Activated CD4-positive, alpha-beta T cell treated with anti-CD3 and anti-CD28 coated beads, Interleukin-2, Interleukin-6, amounts not matched to agents 100 ng/mL and 50 ng/mL, durations not matched to agents 16 hours and 8 hours (primary cell): ENCODE data around the gene AJAP1.

Experiments used
- DNase-seq: peaks from one replicate; pipeline ENCODE4 v3.0.0-alpha.2; 2020

The AJAP1 gene

DNA sequence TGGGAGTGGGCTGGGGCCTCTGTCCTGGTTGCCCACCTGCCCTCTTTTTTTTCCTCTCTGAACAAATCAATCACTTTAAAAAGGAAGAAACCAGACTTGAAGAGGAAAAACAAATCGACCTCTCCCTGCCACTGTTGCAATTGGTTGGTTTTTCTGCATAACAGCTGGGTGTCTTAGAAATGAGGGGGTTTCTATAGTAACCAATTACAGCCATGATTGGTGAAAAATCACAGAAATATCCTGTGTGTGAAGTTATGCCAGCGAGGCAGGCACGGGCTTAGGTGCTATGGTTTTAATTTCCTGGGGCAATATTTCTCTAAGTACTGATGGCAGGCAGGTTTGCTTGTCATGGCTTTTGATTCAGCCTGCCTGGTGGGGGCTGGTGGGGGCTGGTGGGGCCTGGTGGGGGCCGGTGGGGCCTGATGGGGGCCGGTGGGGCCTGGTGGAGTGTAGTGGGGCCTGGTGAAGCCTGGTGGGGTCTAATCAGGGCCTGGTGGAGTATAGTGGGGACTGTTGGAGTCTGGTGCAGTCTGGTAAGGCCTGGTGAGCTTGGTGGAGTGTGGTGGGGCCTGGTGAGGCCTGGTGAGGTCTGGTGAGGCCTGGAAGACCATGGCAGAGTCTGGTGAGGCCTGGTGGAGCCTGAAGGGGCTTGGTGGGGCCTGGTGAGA lies 54.6 kb downstream of the AJAP1 start:
- no peak for DNase-seq

DNA sequence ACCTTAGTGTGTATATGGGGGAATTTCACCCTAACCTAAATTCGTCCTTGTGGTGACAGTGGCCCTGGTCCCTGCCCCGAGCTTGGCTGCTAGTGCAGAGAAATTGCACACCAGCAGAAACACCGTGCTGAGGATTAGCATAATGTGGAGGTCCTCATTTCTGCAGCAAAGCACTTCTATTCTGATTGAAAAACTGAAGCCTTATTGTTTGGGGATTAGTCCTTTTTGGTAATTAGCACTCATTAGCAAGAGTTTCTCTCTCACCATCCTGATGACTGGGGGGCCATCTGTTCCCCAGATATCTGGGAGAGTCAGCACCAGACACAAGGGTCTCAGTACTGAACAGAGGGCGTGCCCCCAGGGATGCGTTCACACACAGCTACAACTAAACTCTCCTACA lies 55.2 kb downstream of the AJAP1 start:
- DNase-seq = no peak

DNA sequence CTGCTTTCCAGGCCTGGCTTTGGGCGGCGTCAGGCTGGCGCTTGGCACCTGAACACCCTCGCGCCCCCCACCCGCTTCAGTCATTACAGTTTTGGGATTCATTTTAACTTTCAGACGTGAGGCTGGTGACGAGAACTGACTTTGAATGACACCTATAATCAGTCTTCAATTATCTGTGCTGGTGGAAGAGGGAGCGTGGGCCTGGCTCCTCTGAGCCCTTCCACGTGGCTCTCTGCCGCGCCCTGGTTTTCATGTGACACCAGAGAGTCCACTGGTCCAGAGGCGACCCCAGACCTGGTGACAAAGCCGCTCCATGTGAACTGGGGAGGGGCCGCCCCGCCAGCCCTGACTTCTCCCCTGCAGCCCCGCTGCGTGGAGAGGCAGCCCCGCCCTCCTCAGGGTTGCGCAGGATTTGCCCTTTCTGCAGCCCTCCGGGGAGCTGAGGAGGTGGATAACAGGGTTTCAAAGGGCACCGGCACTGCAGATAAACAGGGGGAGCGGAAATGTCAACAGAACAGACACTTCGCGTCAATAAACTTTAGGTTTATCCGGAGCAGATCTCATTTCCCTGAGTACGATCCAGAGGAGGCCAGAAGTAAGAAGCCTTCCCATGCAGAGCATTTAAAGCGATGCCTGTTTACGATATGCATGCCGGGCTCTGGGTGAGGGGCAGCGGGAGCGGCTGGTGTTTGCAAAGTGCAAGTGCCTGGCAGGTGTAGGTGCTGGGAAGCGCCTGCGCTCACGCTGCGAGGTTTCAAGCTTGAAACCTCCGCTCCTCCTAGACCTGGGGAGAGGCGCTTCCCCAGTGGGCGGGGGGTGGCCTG lies 56.4 kb downstream of the AJAP1 start:
- DNase-seq = no peak

DNA sequence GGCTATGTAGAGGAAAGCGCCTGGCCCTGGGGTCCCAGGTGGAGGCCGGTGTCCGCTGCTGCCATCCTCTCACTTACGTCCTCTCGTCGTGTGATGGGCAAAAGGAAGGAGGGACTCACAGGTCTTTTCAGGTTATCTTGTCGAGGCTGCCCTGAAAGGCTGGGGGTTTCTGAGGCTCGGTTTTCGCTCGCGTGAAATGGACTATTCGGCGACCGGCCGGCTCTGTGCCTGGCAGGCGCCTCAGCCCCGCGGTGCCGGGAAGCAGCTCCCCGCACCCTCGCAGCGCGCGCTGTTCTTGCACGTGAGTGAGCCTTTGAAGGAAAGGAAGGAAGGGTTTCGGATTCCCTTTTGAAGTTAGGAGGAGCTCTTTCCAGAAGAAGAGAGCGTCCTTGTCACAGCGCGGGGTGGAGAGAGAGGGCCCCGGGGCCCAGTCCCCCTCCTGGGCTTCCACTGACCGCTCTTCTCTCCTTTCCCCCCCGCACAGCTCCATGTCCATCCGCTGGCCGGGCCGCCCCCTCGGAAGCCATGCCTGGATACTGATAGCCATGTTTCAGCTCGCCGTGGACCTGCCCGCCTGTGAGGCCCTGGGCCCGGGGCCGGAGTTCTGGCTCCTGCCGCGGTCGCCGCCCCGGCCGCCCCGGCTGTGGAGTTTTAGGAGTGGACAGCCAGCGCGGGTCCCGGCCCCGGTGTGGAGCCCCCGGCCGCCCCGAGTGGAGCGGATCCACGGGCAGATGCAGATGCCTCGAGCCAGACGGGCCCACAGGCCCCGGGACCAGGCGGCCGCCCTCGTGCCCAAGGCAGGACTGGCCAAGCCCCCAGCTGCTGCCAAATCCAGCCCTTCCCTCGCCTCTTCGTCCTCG lies 57.2 kb downstream of the AJAP1 start:
- DNase-seq = no peak

DNA sequence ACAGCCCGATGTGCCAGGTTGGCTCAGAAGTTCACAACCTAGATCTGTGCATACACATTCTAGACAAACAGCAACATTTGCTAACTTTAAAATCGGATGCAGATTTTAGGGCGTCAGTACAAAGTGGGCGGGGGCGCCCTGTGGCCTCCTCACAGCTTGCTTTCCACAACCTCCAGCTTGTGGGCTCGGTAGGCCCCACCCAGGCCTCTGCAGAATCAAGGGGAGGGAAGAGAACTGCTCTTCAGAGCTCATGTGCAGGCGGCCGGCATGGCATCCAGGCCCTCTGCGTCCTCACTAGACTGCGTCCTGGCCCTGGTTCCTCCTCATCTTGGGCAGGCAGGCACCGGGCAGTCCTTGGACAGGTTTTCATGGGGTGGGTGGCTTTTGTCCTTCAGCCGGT lies 59.3 kb downstream of the AJAP1 start:
- DNase-seq = no peak

DNA sequence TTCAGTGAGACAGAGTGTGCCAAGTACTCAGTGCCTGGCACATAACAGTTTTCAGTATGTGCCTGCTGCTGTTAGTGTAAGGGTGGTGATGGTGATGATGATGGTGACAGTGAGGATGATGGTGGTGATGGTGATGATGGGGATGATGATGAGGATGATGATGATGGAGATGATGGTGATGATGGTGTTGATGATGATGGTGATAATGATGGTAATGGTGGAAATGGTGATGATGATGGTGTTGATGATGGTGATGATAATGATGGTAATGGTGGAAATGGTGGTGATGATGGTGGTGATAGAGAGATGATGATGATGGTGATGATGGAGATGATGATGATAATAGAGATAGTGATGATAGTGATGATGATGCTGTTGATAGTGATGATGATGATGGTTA lies 62.0 kb downstream of the AJAP1 start:
- no peak for DNase-seq

DNA sequence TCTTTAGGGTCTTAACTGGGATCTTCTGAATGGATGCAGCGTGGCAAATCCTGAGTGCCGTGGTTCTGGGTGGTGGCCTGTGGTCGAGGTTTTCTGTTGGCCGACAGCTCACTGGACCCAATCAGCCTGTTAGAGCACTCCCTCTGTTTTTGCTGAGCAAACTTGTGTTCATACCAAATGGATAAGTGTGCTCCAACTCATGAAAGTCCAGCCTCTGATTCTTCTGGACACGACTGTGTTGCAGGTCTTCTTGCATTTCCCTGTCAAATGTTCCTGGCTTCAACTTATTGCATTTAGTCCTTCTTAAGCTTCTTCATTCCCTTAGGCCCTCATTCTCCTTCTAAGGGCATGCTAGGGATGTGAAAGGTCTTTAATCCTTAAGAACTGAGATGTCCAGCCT lies 63.7 kb downstream of the AJAP1 start:
- DNase-seq = no peak

DNA sequence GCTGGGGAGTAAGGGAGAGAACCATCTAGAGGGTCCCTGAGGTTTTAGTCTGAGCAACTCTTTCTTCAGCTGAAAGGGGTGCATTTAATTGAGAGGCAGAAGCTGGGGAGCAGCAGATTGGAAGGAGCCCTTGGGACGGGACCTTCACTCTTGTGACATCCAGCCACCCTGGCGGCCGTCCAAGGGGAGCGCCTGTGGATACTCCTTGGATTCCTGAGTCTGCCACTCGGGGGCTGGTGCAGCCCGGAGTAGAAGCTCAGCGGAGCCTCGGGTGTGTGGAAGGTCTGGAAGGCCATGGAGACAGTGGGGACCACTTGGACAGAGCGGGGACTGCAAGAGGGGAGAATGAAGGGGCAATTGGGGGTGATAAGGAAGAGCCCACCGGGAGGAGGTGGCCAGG lies 68.7 kb downstream of the AJAP1 start:
- no peak for DNase-seq

DNA sequence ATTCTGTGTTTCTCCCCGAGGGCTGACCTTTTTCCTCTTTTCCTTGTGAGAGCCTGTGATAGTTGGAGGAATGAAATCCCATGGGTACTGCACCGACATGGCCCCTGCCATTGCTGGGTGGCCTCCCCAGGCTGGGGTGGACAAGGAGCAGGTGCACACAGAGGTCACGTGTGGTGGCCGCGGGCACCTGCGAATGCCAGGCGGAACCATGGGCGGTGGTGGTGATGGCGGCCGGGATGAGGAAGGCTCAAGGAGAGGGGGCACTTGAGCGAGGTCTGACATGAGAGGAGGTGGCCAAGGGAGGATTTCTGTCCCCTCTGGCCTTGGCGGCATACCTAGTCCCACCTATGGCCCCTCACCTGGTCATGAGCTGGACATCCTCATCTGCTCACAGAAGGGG lies 69.6 kb downstream of the AJAP1 start:
- no peak for DNase-seq

DNA sequence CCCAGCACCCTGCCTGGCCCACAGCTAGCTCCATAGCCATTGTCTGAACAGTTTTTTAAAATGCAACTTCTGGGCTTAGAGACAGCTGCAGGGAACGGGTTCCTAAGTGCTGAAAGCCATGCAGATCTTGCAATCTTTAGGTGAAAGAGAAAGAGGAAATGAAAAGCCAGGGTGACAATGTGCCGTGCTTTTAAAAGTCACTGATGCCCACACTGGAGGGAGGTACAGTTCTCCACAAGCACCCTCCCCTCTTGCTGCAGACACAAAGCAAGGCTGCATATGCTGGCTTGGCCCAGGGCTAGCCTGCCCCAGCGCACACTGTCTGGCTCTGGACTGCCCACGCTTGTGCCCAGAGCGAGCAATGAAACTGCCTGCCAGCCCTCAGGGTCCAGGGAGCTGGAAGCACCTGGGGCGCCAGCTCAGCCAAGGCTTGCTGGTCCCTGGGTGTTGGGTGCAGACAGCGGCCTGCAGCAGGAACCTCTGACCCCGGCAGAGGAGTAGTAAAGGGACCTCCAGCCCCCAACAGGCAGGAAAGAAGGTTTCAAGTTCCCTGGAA lies 70.4 kb downstream of the AJAP1 start:
- DNase-seq = no peak

DNA sequence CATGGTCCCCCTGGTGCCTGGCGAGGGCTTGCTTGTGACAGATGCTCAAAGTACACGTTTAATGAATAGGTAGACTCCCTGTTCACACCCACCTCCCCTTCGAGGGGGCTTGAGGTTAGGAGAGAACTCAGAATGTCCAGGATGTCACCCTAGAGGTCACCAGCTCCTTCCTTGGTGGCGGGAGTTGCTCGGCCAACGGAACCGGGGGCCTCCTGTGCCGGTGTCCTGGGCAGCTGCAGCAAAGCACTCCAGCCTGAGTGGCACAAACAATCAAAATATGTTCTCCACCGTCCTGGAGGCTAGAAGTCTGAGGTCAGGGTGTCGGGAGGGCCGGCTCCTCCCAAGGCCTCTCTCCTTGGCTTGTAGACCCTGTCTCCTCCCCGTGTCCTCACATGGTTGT lies 71.0 kb downstream of the AJAP1 start:
- DNase-seq = no peak

DNA sequence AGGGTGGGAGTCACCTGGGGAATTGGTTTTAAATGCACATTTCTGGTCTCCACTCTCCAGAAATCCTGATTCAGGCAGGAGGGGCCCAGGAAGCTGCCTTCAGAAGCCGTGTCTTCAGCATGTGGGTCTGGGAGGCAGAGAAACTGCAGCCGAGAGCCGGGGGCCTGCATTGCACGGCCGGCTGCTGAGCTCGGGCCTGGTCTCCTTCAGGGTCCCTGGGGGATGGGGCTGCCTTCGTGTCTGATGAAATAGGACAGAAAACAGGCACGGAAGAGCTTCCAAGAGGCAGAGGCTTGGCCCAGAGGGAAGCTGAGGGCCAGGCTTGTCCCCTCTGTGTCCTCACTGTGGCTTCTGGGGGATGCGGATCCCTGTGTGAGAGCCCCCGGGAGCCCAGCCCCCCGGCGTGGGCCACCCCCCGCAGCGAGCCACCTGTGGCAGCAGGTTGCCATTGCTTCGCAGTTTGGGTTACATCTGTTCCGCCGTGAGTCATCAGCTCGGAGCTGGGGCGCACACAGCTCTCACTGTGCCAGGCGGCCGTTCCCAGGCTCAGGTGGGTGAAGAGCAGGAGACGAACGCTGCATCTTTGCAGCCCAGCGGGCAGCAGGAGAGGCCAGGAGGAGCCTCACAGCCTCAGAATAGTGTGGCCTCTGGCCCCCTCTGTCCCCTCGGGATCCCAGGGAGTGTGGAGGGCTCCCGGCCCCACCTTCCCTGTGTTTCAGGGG lies 72.4 kb downstream of the AJAP1 start:
- no peak for DNase-seq

DNA sequence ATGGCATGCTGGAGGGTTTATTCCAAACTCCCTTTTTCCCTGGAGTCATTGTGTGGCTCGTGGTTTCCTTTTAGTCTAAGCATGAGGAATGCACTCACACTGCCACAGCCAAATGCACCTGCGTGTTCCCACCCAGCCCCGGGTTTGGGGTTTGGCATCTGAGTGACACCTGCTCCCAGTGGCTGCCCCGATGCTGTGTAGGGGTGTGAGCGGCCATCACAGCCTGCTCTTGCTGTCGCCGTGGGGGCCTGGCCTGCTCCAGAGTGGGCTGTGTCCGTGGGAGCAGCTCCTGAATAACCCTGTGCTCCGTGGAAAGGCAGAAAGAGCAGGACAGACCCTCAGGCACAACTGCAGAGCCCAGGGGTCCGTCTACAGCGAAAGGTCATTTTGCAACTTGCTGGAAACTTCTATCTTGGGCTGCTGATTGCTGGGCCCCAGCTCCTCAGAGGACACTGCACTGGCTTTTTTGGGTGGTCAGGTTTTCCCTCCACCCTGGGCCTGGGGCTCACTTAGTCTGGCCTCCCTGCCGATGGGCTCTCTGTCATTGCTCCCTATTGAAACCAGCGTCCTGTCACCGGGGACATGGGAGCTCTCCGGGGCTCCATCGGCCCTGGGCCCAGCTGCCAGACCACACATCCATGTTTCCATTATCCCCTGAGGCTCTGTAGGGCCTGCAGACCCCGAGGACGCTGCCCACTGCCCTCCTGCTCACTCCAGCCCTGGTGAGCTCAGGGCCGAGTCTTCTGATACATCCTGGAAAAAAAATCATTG lies 74.1 kb downstream of the AJAP1 start:
- no peak for DNase-seq

DNA sequence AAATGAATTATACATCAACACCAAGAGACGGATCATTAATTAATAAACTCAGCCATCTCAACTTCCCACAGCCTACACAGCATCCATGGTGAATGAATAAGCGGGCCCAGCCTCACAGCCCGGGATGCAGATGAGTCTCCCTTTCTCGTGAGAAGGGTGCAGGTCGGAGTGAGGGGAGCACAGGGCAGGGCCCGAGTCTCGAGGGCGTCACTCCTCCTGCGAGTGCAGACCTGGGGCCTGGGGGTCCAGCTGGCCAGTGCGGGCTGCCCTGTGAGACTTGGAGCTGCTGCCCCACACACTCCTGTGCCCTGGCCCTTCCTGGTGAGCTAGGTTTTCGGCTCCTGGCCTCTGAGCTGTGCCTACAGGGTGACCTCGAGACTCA lies 74.7 kb downstream of the AJAP1 start:
- no peak for DNase-seq

DNA sequence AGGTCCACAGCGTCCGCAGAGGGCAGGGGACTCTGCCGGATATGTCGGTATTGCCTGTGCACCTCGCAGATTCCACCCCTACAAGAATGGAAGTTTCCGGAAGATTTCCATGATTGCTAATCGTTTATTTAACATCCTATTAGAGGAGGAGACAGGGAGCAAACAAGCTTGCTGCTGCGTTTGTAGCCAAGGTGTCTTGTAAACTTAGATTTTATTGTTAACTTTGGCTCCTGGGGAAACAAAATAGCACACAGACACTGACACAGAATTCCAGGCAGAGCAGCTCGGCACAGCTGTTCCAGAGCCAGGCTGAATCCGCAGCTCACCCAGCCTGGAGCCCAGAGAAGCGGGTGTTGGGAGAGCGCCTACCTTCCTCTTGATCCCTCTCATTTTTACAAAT lies 75.7 kb downstream of the AJAP1 start:
- no peak for DNase-seq

DNA sequence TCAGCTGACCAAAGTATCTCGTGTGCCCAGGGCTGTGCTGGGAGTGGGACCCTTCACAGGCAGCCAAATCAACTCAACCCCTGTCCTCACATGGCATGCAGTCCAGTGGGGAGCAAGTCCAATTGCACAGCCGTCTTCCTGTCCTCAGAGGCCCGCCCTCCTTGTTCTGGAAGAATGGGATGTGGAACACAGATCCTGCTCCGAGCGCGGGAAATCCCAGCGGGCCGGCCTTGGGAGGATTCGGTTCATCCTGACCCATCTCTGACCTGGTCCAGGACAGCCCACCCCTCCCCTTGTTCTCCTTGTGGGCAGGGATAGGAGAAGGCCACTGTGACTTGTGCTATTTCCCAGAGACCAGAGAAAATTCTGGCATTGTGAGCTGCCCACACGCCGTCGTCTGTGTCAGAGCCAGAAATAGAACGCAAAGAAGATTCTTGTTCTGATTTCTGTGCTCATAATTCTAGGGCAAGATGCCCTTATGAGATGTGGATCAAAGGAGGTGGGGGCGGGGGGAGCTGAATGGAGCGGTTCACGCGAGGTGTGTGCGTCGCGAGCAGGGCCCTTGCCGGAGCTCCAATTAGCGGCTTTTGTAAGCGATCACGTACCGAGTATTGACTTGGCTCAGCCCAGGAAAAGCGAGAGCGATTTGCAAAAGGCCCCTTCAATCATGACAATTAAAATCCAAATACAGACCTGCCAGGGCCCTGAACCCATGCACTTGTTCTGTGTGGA lies 79.2 kb downstream of the AJAP1 start:
- no peak for DNase-seq

DNA sequence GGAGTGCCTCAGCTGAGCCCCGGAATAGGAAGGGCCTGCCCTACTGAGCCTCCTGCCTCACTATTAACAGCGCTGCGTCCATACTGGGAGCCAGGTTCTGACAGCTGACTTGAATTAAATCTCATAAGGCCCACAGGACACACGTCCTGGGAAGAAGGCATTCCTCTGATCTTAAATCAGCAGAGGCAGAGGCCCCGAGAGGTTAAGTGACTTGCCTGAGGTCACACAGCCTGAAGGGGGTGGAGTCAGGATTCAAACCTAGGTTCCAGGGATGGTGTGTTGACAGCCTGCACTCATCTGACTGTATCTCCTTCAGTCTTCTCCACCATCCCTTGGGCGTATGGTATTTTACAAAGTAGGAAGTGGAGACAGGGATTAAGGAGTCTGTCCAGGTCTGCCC lies 79.8 kb downstream of the AJAP1 start:
- DNase-seq = no peak

DNA sequence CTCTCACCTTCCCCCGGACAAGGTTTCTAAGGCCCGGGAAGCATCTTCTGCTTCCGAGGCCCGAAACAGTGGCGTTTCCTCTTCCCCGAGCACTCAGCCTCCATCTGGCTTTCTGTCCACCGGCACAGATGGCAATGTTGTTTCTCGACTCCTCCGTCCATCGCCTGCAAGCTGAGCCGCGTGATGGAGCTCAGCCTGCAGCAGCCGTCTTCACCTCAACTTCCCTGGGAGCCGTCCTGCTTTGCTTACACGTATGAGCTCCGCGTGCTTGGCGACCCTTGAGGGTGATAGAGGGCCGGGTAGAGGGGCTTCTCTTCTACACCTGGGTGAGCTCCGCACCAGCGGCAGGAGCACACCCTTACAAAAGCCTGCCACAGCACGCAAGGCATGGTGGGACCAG lies 80.4 kb downstream of the AJAP1 start:
- DNase-seq = no peak

DNA sequence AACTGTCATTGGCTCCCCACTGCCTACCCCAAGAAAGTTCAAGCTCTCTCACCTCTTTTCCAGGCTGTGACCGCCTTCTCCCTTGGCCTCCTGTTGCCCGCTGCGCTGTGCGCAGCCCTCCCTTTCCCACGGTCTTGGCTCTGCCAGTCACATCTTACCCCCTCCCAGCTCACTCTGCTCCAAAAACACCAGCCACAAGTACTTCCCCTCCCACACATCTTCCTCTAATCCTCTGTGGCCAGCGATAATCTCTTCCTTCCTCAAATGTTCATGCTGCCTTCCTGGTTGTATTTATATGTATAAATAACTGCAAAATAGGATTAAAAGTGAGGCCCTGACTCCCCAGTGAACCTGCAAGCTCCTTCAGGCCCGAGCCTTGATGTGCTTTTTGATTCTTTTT lies 81.8 kb downstream of the AJAP1 start:
- no peak for DNase-seq

DNA sequence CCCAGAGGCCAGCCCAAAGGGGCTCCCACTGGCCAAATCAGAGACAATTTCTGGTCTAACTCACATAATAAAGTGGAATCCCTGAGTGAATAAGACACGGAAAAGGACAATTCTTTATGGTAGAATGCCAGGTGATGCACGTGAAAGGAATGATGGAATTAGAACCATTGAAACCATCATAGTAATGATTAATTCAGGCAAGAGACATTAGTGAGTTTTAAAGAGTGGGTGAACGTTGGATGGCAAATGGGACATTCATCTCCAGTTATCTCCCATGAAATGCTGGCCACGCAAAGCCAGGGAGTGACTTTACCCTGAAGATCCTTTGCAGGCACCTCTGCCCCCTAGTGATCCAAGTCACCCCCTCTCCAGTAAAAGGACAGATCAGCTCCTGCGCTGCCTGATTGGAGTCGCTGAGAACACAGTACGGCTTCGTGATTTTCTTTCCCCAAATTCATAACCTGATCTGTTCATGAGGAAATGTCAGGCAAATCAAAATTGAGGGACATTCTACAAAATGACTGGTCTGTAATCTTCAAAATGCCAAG lies 87.5 kb downstream of the AJAP1 start:
- no peak for DNase-seq
